GM21619 (cell line): ENCODE results near the gene SMYD3.

ENCODE experiments used
- ATAC-seq: cut with Tn5 transposase; IDR thresholded peaks from one replicate; pipeline ENCODE4 v1.9.1; 2021; ENCODE audit not compliant: unreplicated experiment

Gene SMYD3

GRCh38 chr1:245860657-245861544 lies 646.2 kb downstream of the SMYD3 start:
- ATAC-seq: no peak

GRCh38 chr1:245859493-245860114 lies 647.5 kb downstream of the SMYD3 start:
- no peak for ATAC-seq

DNA sequence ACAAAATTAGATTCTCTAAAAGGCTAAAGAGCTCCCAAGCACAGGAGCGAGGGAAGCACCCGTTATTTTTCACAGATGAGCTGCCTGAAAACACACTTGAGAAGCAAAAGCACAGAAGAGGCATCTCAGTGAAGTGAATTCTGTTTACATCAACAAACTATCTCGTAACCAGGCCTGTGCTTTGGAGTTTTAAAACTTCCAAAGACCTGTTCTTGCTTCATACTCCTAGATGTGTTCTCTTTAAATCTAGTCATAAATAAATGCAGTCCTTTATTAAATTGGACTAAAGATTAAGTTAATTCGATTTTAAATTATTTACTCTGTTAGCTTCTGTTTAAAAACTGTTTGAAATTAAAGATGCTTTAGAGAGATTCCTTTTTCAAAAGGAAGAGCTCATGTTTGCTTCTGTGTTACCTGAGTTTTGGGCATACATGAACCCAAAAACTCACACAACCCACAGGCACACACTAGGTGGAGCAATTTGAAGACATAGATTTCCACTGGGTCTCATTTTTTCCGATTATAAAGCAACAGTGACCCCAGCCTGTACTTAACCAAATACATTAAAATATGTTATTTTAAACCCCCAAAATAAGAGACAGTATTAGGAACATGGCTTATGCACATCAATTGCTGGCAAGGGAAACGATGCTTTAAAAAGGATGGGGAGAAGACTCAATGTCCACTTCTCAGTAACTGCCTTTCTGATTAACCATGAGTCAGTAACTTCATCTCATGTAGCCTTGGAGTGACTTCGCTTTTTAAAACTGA lies 648.2 kb downstream of the SMYD3 start:
- ATAC-seq: no peak

DNA sequence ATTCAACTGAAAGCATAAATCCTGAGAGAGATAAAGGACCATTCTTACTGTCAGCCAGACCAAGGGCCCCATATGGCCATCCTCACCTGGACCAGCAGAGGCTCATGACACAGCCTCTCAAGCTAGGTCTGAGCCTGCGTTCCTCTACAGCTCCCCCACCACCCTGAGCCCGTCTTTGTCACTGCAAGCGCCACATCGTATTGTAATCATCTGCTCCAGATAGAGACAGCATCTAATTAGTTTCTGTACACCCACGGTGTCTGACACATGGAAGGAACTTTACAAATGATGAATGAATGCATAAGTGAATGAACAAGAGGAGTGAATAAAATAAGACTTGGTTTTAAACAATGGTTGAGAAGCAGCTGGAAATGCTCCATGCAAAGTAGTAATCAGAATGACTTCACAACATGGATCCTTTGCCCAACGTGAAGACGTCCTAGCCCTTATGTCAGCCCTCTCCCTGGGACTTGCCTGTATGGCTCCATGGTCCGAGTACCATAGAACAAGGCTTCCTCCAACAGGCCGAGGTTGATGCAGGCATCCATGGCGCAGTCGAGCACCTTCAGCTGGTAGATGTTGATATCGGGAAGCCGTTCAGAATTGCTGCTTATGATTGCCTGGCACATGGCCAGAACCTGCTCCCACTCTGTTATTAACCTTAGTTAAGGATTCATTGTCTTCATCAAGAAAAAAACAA lies 648.9 kb downstream of the SMYD3 start:
- no peak for ATAC-seq

DNA sequence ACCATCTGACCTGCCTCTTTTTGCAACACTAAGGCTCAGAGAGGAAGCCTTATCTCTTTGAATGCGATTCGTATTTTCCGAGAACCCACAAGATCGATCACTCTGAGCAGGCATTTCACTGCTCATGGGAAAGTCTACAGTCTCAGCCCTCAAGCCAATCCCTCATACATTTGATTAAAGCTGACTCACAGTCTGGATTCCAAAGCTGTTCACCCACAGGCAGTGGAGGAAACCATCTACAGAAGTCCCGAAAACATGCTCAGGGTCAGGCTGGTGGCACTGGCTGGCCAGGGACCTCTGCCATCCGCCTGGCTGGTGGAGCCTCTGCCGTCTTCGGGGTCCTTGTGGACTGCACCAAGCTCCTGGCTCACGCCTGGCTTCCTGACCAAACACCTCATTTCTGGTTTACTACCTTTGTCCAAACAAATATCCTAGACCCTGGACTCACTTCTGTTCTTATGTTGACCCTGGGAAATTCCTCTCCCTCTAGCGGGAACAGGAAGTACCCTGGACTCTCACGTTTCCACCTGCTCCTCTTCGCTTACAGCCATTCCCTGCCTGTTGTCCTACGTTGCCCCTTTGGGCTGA lies 650.0 kb downstream of the SMYD3 start:
- ATAC-seq: no peak

DNA sequence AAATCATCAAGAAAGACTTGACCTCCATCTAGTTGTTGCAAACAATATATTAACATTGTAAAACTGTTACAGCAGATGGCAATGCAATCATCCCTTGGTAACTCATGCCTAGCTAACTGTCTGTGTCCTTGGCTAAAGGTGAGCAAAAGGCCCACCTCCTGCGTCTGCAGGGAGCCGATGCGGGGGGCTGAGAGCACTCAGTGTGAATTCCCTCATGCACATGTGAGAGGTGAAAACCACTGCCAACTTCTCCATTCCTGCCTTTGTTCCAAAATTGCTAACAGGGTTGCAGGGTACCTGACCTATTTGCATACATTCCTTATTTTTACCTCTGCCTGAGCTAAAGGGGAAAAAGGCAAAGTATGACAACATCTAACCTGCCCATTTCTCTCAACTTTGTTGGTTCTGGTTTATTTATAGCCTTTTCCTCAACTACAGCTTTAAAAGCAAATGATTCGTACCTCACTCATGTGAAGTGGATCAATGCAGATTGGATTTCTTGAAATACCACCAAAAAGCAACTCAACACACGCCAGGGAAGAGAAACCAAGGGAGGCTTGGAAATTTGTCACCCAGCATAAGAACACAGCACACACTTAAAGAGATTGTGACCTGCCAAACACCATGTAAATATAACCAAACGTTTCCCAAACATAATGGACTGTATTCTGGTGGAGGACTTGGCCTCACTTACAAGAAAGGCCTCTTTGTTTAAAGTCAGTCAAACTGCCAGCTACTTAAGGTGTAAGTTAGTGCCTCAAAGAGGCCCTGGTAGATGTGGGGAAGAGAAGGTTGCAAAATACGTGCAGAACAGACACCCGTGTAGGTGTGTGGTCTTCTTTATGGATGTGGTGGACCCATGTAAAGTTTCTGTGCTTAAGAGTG lies 651.0 kb downstream of the SMYD3 start:
- no peak for ATAC-seq

- no peak for ATAC-seq
These were observed 653.8 kb downstream of the SMYD3 start for GRCh38 chr1:245853291-245853690.

DNA sequence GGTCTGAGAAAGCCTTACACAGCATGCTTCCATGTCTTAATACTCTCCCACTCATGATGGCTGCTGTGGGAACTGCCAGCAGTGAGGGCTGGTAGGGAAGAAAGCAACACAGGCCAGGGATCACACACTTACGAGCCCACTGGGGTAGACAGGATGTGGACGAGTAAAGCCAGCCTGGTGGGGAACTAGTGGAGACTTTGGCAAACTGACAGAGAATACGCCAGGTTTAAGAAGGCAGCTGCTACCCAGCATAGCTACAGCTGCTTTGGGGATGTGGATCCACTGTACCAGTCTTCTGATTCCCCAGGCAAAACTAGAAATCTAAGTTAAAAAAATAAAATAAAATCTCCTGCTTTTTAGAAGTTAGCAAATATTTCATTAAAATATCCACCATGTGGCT lies 664.0 kb downstream of the SMYD3 start:
- no peak for ATAC-seq

GRCh38 chr1:245842106-245842505 lies 665.0 kb downstream of the SMYD3 start:
- no peak for ATAC-seq

DNA sequence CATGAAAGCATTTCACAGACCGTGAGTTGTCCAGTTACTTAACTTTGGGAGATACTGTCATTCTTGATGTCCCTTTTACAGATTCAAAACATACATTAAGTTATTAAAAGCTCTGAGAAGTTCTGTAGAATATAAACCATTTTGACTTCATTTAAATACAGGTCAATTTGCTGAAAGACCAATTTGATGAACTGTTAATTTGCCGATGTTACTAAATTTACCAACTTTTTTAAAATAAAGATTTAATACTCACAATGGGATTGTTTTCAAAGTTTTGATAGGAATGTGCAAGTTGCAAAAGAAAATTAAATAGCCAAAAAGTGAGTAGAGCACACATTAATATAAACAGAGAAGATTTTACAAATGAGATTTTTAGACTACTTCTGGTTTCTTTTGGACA lies 666.1 kb downstream of the SMYD3 start:
- ATAC-seq: no peak

DNA sequence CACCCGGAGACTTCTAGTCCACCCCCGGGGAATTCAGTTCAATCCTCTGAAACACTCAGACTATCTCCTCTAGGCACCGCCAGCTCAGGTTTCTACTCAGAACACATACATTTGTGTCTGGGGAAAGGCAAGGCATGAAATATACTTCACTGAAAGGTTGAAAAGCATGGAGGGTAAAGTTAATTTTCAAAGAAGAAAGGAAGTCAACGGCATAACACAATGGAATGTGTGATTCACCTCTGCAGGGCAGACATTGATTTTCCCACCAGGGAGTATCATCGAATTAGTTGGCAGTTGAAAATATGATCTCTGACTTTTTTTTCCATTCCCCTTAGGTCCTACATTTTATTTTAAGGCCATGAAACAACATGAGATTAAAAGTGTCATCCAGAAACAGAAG lies 669.4 kb downstream of the SMYD3 start:
- ATAC-seq: no peak

DNA sequence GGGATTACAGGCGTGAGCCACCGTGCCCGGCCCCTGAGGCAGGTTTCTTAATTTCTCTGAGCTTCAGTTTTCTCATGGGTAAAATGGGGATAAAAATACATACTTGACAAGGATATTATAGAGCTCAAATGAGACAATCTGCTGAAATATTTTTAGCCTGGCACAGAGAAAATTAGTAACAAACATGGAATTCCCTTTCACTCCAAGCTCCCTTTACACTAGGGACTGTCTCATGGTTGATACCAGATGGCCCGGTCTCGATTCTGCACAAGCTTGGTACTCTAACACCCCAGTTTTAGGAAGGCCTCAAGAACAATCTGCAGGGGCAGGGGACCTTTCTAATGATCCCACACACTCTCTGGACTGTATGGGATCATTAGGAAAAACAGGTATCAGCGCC lies 671.7 kb downstream of the SMYD3 start:
- no peak for ATAC-seq

GRCh38 chr1:245834002-245834401 lies 673.1 kb downstream of the SMYD3 start:
- ATAC-seq: no peak

DNA sequence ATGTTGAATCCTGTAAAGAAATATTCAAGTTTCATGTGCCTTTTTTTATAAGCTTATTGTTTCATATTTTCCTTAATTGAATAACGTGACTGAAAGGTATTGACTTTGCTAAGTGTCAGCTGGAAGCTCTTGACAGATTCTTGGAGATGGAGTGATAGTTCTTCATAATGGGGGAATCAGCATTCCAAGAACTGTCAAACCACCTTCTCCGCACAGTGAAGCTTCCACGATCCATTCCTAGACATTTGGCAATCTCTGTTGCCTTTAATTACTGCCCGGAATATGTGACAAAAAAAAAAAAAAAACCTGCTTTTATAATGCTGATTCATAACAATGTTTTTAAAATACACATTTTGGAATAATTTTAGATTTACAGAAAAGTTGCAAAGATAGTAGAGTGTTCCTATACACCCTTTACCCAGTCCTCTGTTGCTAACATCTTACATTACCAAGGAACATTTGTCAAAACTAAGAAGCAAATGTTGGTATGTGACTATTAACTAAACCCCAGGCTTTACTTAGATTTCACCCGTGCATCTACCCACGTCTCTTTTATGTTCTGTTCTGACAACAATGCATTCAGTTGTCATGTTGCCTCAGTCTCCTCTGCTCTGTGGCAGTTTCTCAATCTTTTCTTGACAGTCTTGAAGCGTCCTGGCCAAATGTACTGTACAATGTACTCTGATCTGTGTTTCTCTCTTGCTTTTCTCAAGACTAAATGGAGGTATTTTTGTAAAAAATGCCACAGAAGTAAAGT lies 674.1 kb downstream of the SMYD3 start:
- no peak for ATAC-seq

GRCh38 chr1:245831518-245831917 lies 675.6 kb downstream of the SMYD3 start:
- no peak for ATAC-seq

DNA sequence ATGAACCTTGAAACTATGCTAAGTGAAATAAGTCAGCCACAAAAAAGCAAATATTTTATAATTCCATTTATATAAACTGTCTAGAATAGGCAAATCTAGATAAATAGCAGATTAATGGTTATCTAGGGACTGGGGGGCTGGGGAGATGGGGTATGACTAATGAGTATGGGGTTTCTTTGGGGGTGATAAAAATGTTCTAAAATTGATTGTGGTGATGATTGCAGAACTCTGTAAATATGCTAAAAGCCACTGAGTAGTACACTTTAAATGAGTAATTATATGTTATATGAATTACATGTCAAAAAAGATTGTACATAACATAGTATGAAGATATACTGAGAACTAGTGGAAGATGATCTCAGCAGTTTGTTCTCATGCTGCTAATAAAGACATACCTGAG lies 677.3 kb downstream of the SMYD3 start:
- no peak for ATAC-seq

- ATAC-seq: no peak
These were observed 677.9 kb downstream of the SMYD3 start for GRCh38 chr1:245829194-245829593.

- ATAC-seq: no peak
These were observed 679.8 kb downstream of the SMYD3 start for GRCh38 chr1:245827301-245827700.
